Lung (tissue), 12 donors: ENCODE results near the gene C1GALT1. TPM values are rescaled to one million over a fixed set of nuclear protein-coding genes. Genes with fewer than 3 reads are reported as not detected.
"Not testable (repeated sequence)": the region's sequence is repeated elsewhere in the genome, so short reads cannot be mapped to it uniquely, and the experiment has no call there.

ENCODE experiments used
- ATAC-seq: fragments of 200-7000 bp; cut with Tn5 transposase; one replicate; pipeline ENCODE4 v1.9.1; 2020; ENCODE audit warnings: moderate number of reproducible peaks; ENCODE audit not compliant: insufficient read depth, low FRiP score
- DNase-seq, 3 donors: peaks; one replicate each; pipeline ENCODE4 v3.0.0-alpha.2; 2013 to 2017
- H3K27ac ChIP-seq, 2 donors: one replicate each; pipeline ENCODE4 v1.5.1; 2013; ENCODE audit warnings: mild to moderate bottlenecking in 2 of 2, moderate library complexity in 2 of 2, control low read depth in 1 of 2, inconsistent platforms in 1 of 2, low read depth in 1 of 2, low read length in 1 of 2
- H3K27me3 ChIP-seq, 3 donors: one replicate each; pipeline ENCODE4 v1.5.1; 2013; ENCODE audit warnings: low read length in 2 of 3; ENCODE audit not compliant: control insufficient read depth in 3 of 3, insufficient read depth in 3 of 3
- H3K36me3 ChIP-seq, 4 donors: one replicate each; pipeline ENCODE4 v1.5.1; 2013; ENCODE audit warnings: low read length in 4 of 4, mild to moderate bottlenecking in 1 of 4, moderate library complexity in 1 of 4; ENCODE audit not compliant: control insufficient read depth in 4 of 4, insufficient read depth in 4 of 4
- H3K4me1 ChIP-seq, 5 donors: one replicate each; pipeline ENCODE4 v1.5.1; 2013; ENCODE audit warnings: low read length in 5 of 5, mild to moderate bottlenecking in 2 of 5, moderate library complexity in 1 of 5; ENCODE audit not compliant: control insufficient read depth in 5 of 5, insufficient read depth in 5 of 5
- H3K4me3 ChIP-seq: one replicate; pipeline ENCODE4 v1.5.1; 2013; ENCODE audit warnings: mild to moderate bottlenecking, control low read depth, moderate library complexity
- H3K9ac ChIP-seq, 2 donors: one replicate each; pipeline ENCODE4 v1.5.1; 2013; ENCODE audit warnings: low read length in 2 of 2, control low read depth in 1 of 2; ENCODE audit not compliant: insufficient read depth in 1 of 2
- H3K9me3 ChIP-seq, 4 donors: one replicate each; pipeline ENCODE4 v1.5.1; 2013; ENCODE audit warnings: low read length in 3 of 4, mild to moderate bottlenecking in 1 of 4, moderate library complexity in 1 of 4; ENCODE audit not compliant: control insufficient read depth in 4 of 4, insufficient read depth in 3 of 4
- WGBS, 2 donors: extraction: QIAGEN DNeasy Blood & Tissue Kit; methylation state at CpG; one replicate each; pipeline ENCODE4 v1.1.7; 2013; 5-methylcytosine and 5-hydroxymethylcytosine counted together
- polyA plus RNA-seq, 2 donors: library from polyadenylated mRNA; stranded (reverse); fragments of 200-250 nt; gene quantifications; one replicate each; pipeline ENCODE4 v1.2.1, GENCODE V29; 2013
- total RNA-seq, 2 donors: library from RNA; depleted of rRNA in 1 of 2; stranded (reverse); fragments of >200 nt in 1 of 2; gene quantifications; one replicate each; pipeline ENCODE4 v1.2.1, GENCODE V29; 2014 to 2021
- TF ChIP-seq, protein P1 (sequence below): IDR thresholded peaks from 2 replicates; pipeline ENCODE4 v1.5.1; 2012; ENCODE audit warnings: mild to moderate bottlenecking; ENCODE audit errors: control extremely low read depth, extremely low read depth
- donor health status: control.
- donor health status: control.
- donor health status: Bipolar disorder and iron deficiency.
- donor health status: healthy.
- donor health status: DM: yes; HTN: yes; CAD: no.

The C1GALT1 gene
- total and polyA plus RNA-seq, 4 donors = 10.5 to 39.5 (median 23.3) TPM

GRCh38 chr7:7191137-7191536 lies 8.8 kb downstream of the C1GALT1 start:
- ATAC-seq = no peak
- H3K36me3 ChIP-seq = no peaks in the 10 kb centered on the region
- 90 to 95% methylated on average over 1 of the region's 1 CpG for WGBS, 2 donors

DNA sequence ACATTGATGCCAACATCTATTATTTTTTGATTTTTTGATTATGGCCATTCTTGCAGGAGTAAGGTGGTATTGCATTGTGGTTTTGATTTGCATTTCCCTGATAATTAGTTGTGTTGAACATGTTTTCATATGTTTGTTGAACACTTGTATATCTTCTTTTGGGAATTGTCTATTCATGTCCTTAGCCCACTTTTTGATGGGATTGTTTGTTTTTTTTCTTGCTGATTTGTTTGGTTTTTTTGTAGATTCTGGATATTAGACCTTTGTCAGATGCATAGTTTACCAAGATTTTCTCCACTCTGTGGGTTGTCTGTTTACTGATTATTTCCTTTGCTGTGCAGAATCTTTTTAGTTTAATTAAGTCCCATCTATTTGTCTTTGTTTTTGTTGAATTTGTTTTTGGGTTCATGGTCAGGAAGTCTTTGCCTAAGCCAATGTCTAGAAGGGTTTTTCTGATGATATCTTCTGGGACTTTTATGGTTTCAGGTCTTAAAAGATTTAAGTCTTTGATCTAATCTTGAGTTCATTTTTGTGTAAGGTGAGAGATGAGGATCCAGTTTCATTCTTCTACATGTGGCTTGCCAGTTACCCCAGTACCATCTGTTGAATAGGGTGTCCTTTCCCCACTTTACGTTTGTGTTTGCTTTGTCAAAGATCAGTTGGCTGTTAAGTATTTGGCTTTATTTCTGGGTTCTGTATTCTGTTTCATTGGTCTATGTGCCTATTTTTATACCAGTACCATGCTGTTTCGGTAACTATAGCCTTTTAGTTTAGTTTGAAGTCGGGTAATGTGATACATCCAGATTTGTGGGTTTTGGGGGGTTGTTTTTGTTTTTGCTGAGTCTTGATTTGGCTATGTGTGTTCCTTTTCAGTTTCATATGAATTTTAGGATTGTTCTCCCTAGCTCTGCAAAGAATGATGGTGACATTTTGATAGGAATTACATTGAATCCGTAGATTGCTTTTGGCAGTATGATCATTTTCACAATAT lies 10.7 kb downstream of the C1GALT1 start:
- H3K36me3 ChIP-seq, ATAC-seq, H3K27ac ChIP-seq, DNase-seq, H3K9ac ChIP-seq, H3K27me3 ChIP-seq, H3K9me3 ChIP-seq, H3K4me1 ChIP-seq, H3K4me3 ChIP-seq: not testable (repeated sequence)
- 95% methylated on average over 4 of the region's 4 CpGs for WGBS, 2 donors

More at GRCh38 chr7:7191137-7191536, 8.8 kb downstream of the C1GALT1 start:
- Histone ChIP-seq H3K4me1 (peaks cover 0 to 10% (median 3%) of the 10 kb centered on the region in 5 donors), H3K27ac (no peak overlapping the region), H3K9me3 (no peaks in the 10 kb centered on the region), H3K4me3 (no peak overlapping the region), H3K27me3 (no peaks in the 10 kb centered on the region), H3K9ac (no peak overlapping the region)
- TF ChIP-seq, protein P1, sequence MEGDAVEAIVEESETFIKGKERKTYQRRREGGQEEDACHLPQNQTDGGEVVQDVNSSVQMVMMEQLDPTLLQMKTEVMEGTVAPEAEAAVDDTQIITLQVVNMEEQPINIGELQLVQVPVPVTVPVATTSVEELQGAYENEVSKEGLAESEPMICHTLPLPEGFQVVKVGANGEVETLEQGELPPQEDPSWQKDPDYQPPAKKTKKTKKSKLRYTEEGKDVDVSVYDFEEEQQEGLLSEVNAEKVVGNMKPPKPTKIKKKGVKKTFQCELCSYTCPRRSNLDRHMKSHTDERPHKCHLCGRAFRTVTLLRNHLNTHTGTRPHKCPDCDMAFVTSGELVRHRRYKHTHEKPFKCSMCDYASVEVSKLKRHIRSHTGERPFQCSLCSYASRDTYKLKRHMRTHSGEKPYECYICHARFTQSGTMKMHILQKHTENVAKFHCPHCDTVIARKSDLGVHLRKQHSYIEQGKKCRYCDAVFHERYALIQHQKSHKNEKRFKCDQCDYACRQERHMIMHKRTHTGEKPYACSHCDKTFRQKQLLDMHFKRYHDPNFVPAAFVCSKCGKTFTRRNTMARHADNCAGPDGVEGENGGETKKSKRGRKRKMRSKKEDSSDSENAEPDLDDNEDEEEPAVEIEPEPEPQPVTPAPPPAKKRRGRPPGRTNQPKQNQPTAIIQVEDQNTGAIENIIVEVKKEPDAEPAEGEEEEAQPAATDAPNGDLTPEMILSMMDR = no peak
- DNase-seq = no peak

- not testable (repeated sequence) for DNase-seq
- WGBS, 2 donors = 87% methylated on average over 3 of the region's 3 CpGs
Measured at GRCh38 chr7:7199592-7199991, 17.2 kb downstream of the C1GALT1 start.

DNA sequence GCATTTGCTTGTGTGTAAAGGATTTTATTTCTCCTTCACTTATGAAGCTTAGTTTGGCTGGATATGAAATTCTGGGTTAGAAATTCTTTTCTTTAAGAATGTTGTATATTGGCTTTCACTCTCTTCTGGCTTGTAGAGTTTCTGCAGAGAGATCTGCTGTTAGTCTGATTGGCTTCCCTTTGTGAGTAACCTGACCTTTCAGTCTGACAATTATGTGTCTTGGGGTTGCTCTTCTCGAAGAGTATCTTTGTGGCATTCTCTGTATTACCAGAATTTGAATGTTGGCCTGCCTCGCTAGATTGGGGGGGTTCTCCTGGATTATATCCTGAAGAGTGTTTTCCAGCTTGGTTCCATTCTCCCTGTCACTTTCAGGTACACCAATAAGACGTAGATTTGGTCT lies 17.9 kb downstream of the C1GALT1 start:
- not testable (repeated sequence) for H3K36me3 ChIP-seq, DNase-seq, H3K4me3 ChIP-seq, H3K9ac ChIP-seq, H3K27ac ChIP-seq, H3K9me3 ChIP-seq, H3K27me3 ChIP-seq, H3K4me1 ChIP-seq, ATAC-seq
- WGBS, 2 donors = 92% methylated on average over 3 of the region's 3 CpGs

More at GRCh38 chr7:7199592-7199991, 17.2 kb downstream of the C1GALT1 start:
- ATAC-seq, H3K27ac ChIP-seq, H3K9ac ChIP-seq, H3K4me1 ChIP-seq, H3K36me3 ChIP-seq, H3K4me3 ChIP-seq, H3K27me3 ChIP-seq, H3K9me3 ChIP-seq: not testable (repeated sequence)
